Fibroblast of skin of right biceps (primary cell): ENCODE data around the gene NCKIPSD.

Source experiments
- DNase-seq: peaks from one replicate; pipeline ENCODE4 v3.0.0-alpha.2; 2013

The NCKIPSD gene

GRCh38 chr3:48678056-48678455, 7.7 kb downstream of the NCKIPSD start:
- DNase-seq = peak; percentile 36

DNA sequence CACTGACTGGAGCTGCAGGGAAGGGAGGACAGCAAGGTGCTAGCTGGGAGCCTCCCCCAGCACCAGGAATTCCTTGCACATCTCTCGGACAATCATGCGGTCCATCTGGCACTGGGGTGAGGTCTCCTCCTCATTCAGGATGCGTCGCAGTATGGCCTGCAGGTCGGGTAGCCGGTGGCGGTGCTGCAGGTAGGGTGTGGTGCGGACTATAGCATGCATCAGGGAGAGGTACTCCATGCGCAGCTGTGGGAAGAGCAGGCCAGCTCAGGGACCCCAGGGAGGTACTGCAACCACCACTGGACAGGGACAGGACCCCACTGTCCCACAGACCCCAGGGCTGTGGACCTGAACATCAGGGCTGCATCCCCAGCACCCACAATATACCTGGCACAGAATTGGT, 11.2 kb downstream of the NCKIPSD start:
- no peak for DNase-seq

DNA sequence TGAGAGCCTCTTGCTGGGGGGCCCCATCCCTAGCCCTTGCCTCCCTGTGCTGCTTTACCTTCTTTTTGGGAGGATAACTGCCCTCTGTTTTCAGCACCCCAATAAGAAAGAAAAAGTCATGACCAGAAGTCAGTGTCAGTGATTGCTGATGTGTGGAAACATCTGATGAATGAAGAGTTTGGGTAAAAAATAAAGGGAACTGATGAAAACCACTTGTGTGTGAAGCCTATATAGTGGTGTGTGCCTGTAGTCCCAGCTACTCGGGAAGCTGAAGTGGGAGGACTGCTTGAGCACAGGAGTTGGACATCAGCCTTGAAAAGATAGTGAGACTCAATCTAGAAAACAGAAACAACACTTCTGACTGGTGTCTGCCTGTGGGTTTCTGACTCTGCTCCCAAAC, 13.2 kb downstream of the NCKIPSD start:
- no peak for DNase-seq

GRCh38 chr3:48664929-48665328, 20.8 kb downstream of the NCKIPSD start:
- DNase-seq = no peak

- no peak for DNase-seq
These were observed 21.4 kb downstream of the NCKIPSD start for GRCh38 chr3:48664313-48664644.

GRCh38 chr3:48663489-48664312, 22.0 kb downstream of the NCKIPSD start:
- DNase-seq = peak; percentile 94

DNA sequence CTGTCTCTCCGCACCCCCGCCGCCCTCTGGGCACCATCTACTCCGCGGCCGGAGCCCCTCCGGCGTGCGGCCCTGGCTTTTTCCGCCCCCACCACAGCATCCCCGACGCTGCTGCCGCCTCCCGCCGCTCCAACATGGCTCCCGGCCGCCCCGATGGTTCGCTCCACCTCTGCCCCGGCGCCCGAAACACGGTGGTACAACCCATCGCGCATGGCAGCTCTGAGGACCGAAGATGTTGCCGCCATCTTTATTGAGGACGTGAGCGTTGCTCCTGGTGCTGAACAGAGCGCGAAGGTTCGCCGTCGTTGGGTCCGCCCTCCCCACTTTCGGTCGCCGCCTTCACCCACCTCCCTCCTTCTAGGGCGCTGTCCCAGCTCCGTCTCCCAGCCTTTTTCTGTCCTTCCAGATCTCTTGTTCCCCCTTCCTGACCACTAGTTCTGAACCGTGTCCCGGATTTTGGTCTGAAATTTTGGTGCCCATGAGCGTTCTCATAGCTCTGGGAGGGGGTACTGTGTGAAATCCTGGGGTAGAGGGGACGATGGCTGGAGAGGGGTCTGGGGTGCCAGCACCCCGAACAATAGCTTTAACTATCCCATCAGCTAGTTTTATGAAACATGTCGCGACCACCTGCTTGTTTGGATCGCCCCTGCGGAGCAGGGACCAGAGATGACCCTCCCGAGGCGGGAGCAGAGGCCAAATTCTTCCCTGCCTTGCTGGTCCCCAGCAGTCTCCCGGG, 22.8 kb downstream of the NCKIPSD start, which contains the start of gene CELSR3:
Gene CELSR3, minus strand, starts transcription at position 134 of the 736 bp plus-strand sequence. CDS start 252 bp downstream, outside the sequence.
- DNase-seq = peak; percentile 86

DNA sequence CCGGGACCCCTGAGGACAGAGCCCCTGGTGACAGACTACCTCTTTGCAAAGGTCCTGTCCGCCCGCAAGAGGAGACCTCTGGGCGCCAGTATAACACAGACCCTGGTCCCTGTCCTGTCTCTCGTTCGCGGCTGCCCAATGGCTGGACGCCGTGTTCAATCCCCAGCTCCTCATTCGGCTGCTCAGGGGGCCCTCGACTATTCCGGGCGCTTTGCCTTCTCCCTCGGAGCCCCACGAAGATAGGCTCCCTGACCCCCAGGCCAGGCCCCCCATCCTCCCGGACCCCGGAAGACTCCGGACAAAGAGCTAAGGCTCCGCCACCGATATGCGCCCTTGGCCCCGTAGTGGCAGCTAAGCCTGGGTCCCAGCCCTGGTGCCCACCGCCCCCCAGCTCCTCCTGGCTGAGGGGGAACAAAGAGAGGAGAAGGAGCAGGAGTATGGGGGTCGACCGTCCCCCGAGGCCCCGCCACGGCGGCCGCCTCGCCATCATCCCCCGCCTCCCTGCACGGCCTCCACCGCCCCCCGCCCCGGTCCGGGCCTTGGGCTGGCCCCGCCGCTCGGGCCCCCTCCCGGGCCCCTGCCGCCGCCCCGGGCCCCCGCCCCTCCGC, 23.5 kb downstream of the NCKIPSD start:
- DNase-seq = no peak

GRCh38 chr3:48661501-48662144, 24.1 kb downstream of the NCKIPSD start:
- DNase-seq = peak; percentile 44

DNA sequence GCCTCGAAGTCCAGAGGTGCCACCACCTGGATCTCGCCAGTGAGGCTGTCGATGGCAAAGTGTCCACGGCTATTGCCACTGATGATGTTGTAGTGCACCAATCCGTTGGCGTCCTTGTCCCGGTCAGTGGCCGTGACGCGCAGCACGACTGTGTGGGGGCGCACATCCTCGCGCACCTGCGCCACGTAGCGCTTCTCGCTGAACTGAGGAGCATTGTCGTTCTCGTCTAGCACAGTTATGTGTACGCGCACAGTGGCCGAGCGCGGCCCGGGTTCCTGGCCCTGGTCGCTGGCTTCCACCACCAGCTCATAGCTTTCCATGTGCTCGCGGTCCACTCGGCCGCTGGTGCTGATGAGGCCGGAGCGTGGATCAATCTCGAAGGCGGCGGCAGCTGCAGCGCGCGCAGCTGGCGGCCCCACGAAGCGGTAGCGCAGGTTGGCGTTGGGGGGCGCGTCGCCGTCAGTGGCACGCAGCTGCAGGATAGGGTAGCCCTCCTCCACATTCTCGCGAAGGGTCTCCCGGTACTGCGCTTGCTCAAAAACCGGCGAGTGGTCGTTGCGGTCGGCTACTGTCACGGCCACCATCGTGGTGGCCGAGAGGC, 24.8 kb downstream of the NCKIPSD start:
- no peak for DNase-seq

GRCh38 chr3:48656841-48657281, 28.9 kb downstream of the NCKIPSD start:
- DNase-seq = no peak

- peak; percentile 59 for DNase-seq
These were observed 29.5 kb downstream of the NCKIPSD start for GRCh38 chr3:48656061-48656840.

DNA sequence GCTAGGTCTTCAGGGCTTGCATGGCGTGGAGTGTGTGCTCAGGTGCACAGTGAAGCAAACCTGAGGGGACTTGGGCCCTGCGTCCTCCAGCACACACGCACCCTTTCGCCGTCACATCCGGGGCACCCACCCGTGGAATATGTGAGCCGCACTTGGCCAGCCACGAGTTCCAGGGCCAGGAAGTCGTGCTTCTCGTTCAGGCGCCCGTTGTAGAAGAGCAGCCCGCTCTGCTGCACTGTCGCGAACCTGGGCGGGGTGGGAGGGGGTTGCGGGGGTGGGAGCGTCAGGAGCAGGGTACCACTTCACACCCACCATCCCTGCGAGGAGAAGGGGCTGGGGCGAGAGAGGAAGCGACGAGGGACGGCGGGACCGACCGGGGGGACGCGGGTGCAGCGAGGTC, 30.1 kb downstream of the NCKIPSD start:
- DNase-seq = no peak

DNA sequence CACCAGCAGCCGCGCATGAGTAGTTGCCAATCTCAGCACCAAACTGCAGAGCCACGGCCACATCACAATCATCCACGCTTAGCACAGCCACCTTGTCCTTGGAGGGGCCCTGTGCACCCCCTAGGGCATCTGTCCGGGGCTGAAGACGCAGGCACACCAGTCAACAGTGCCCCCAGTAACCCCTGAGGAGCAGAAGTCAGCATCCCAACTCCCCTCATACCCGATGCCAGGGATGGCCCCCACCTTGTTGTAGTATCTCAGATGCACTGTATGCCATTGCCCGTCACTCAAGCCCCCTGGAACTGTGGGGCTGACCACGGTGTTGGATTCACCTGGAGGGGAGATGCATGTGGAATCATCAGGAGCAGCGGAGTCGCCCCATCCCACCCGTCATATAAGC, 30.7 kb downstream of the NCKIPSD start:
- no peak for DNase-seq

- DNase-seq = no peak
These were observed 32.6 kb downstream of the NCKIPSD start for GRCh38 chr3:48652923-48653715.

DNA sequence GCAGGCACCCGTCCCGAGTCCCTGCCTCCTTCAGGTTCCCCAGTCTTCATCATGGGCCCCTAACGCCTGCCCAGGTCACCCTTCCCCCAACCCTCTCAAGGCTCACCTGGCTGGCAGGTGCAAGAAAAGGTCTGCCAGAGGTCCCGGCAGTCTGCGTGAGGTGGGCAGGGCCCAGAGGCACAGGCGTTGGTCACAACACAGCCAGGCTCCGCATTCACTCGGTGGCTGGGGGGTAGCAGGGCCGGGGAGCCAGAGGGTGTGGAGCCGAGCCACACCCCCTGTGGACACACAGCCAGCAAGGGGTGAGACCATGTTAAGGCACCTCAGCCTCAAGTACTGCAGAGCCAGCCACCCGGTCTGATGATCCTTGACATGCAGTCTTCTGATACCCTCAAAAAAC, 33.9 kb downstream of the NCKIPSD start:
- no peak for DNase-seq

- no peak for DNase-seq
These were observed 35.0 kb downstream of the NCKIPSD start for GRCh38 chr3:48650723-48651122.

GRCh38 chr3:48648188-48648850, 37.4 kb downstream of the NCKIPSD start:
- DNase-seq = no peak

GRCh38 chr3:48647714-48648113, 38.0 kb downstream of the NCKIPSD start:
- DNase-seq = no peak
